Measurements from ENCODE around the gene E2F7.

Gene E2F7

DNA sequence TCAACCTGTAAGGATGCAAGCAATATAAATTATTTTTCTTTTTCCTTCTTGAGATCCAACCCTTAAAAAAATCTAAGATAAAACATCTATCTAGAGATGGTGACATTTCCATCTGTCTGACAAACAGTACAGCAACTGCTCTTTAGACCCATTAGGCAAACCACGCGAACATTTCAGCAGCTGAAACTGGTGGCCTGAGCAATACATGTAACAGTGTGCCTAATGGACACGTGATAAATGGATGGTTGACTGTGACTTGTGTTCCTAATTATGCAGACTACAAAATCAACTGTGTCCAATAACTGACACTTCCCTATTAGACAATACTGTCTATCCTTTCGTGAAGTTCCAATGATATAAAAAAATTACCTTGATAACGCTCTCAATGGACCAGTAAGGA lies 18.9 kb downstream of the E2F7 start:
- H2BK120ac ChIP-seq (ENCODE audit: low read depth, low read length): no peak overlapping the region
- no peak overlapping the region for H4K91ac ChIP-seq (ENCODE audit: low read depth, low read length, poor library complexity)
- H3K23ac ChIP-seq (ENCODE audit: low read depth, low read length, poor library complexity): no peak overlapping the region
- no peak overlapping the region for H2BK5ac ChIP-seq (ENCODE audit: low read length)
- H4K8ac ChIP-seq (ENCODE audit: low read depth, low read length): no peak overlapping the region
- no CpG with 5 or more reads among the region's 5 CpGs for WGBS, 2 donors (ENCODE audit: extremely low coverage in 2 of 2, insufficient read length in 2 of 2, insufficient replicate concordance in 1 of 2)
- no peak for DNase-seq (ENCODE audit: low spot score)
- H2AK5ac ChIP-seq (ENCODE audit: low read depth, low read length): no peak overlapping the region
- no peak overlapping the region for H2BK12ac ChIP-seq (ENCODE audit: low read length)
- no peaks in the 10 kb centered on the region for H3K9me3 ChIP-seq (replicated peaks in 1 of 2; ENCODE audit: control insufficient read depth in 2 of 2, insufficient read depth in 1 of 2, low read depth in 1 of 2, low read length in 2 of 2)
- H3K79me1 ChIP-seq (ENCODE audit: low read depth, low read length): no peaks in the 10 kb centered on the region
- H3K14ac ChIP-seq (ENCODE audit: low read length): no peak overlapping the region
- H2BK15ac ChIP-seq (ENCODE audit: low read length): no peak overlapping the region
- no peak overlapping the region for H3K27ac ChIP-seq (replicated peaks; ENCODE audit: low read length)
- no peak overlapping the region for H3K9ac ChIP-seq (ENCODE audit: low read depth, low read length, poor library complexity)
- H2AFZ ChIP-seq (ENCODE audit: low read length): no peak overlapping the region
- H3K27me3 ChIP-seq (ENCODE audit: control insufficient read depth in 3 of 3, insufficient read depth in 3 of 3, low read depth in 1 of 3, low read length in 3 of 3): no peaks in the 10 kb centered on the region
- no peaks in the 10 kb centered on the region for H3K4me1 ChIP-seq (ENCODE audit: control insufficient read depth in 2 of 2, insufficient read depth in 1 of 2, low read depth in 1 of 2, low read length in 2 of 2)
- H3K4me3 ChIP-seq (ENCODE audit: low read length in 2 of 2): no peak overlapping the region
- no peak overlapping the region for H3K18ac ChIP-seq (ENCODE audit: low read length)
- no peak overlapping the region for H3K4me2 ChIP-seq (ENCODE audit: insufficient read depth, low read length, poor library complexity, severe bottlenecking)
- H3K36me3 ChIP-seq (replicated peaks in 1 of 2; ENCODE audit: control insufficient read depth in 2 of 2, insufficient read depth in 2 of 2, low read length in 2 of 2): peaks cover 54 to 98% of the 10 kb centered on the region in 2 donors
- no peak overlapping the region for H3K4ac ChIP-seq (ENCODE audit: low read length)

DNA sequence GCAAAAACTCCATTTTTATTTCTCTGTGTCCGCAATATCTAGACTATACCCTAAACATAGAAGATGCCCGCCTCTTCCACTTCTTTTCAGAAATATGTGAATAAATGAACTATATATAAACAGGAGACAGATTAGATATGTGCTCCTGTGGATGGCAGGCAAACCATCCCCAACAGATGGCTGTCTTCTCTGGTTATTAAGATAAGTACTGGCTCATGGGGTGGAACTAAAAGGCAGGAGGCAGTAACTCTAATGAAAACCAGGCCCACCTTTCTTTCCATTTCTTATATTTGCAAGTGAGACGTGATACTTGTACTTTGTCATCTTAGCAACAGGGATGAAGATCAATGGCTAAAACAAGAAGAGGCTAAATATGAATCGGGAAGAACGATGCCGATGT lies 20.2 kb downstream of the E2F7 start:
- no peak overlapping the region for H2BK120ac ChIP-seq (ENCODE audit: low read depth, low read length)
- no peak overlapping the region for H3K4me2 ChIP-seq (ENCODE audit: insufficient read depth, low read length, poor library complexity, severe bottlenecking)
- no peaks in the 10 kb centered on the region for H3K27me3 ChIP-seq (ENCODE audit: control insufficient read depth in 3 of 3, insufficient read depth in 3 of 3, low read depth in 1 of 3, low read length in 3 of 3)
- no peak overlapping the region for H3K4ac ChIP-seq (ENCODE audit: low read length)
- no peak overlapping the region for H2BK15ac ChIP-seq (ENCODE audit: low read length)
- no peak overlapping the region for H3K4me3 ChIP-seq (ENCODE audit: low read length in 2 of 2)
- DNase-seq (ENCODE audit: low spot score): no peak
- H3K9ac ChIP-seq (ENCODE audit: low read depth, low read length, poor library complexity): no peak overlapping the region
- no peaks in the 10 kb centered on the region for H3K4me1 ChIP-seq (ENCODE audit: control insufficient read depth in 2 of 2, insufficient read depth in 1 of 2, low read depth in 1 of 2, low read length in 2 of 2)
- no peak overlapping the region for H3K27ac ChIP-seq (replicated peaks; ENCODE audit: low read length)
- H3K79me1 ChIP-seq (ENCODE audit: low read depth, low read length): no peaks in the 10 kb centered on the region
- H3K18ac ChIP-seq (ENCODE audit: low read length): no peak overlapping the region
- no CpG with 5 or more reads among the region's 6 CpGs for WGBS, 2 donors (ENCODE audit: extremely low coverage in 2 of 2, insufficient read length in 2 of 2, insufficient replicate concordance in 1 of 2)
- H3K23ac ChIP-seq (ENCODE audit: low read depth, low read length, poor library complexity): no peak overlapping the region
- H2BK5ac ChIP-seq (ENCODE audit: low read length): no peak overlapping the region
- H3K14ac ChIP-seq (ENCODE audit: low read length): no peak overlapping the region
- no peak overlapping the region for H2AK5ac ChIP-seq (ENCODE audit: low read depth, low read length)
- H3K9me3 ChIP-seq (replicated peaks in 1 of 2; ENCODE audit: control insufficient read depth in 2 of 2, insufficient read depth in 1 of 2, low read depth in 1 of 2, low read length in 2 of 2): peaks cover 0 to 4% of the 10 kb centered on the region in 2 donors
- no peak overlapping the region for H4K8ac ChIP-seq (ENCODE audit: low read depth, low read length)
- no peak overlapping the region for H4K91ac ChIP-seq (ENCODE audit: low read depth, low read length, poor library complexity)
- no peak overlapping the region for H2AFZ ChIP-seq (ENCODE audit: low read length)
- H2BK12ac ChIP-seq (ENCODE audit: low read length): no peak overlapping the region
- H3K36me3 ChIP-seq (replicated peaks in 1 of 2; ENCODE audit: control insufficient read depth in 2 of 2, insufficient read depth in 2 of 2, low read length in 2 of 2): peaks cover 52 to 99% of the 10 kb centered on the region in 2 donors

DNA sequence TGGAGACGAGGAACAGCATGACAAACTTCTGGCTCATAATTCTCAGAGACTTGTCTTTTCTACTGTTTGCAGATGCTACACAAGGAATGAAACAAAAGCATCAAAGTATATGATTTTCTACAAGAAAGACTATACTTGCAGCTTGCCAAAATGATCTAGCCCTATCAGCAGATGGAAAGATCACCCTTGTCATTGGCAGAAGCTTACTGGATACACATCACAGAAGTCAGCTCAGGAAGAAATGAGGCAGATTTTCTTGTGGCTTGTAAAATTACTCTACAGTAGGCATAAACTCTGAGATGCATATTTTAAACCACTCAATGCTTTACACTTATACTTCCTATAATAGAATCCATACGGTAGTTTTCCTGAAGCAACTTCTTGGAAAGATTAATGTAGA lies 20.6 kb downstream of the E2F7 start:
- H3K4me2 ChIP-seq (ENCODE audit: insufficient read depth, low read length, poor library complexity, severe bottlenecking): no peak overlapping the region
- H3K27ac ChIP-seq (replicated peaks; ENCODE audit: low read length): no peak overlapping the region
- H3K18ac ChIP-seq (ENCODE audit: low read length): no peak overlapping the region
- no peak overlapping the region for H2AK5ac ChIP-seq (ENCODE audit: low read depth, low read length)
- no peak overlapping the region for H2BK120ac ChIP-seq (ENCODE audit: low read depth, low read length)
- H4K8ac ChIP-seq (ENCODE audit: low read depth, low read length): no peak overlapping the region
- no peak overlapping the region for H2BK12ac ChIP-seq (ENCODE audit: low read length)
- H3K9ac ChIP-seq (ENCODE audit: low read depth, low read length, poor library complexity): no peak overlapping the region
- DNase-seq (ENCODE audit: low spot score): no peak
- no peak overlapping the region for H3K23ac ChIP-seq (ENCODE audit: low read depth, low read length, poor library complexity)
- no peak overlapping the region for H3K4me3 ChIP-seq (ENCODE audit: low read length in 2 of 2)
- H3K79me1 ChIP-seq (ENCODE audit: low read depth, low read length): no peaks in the 10 kb centered on the region
- no peak overlapping the region for H3K4ac ChIP-seq (ENCODE audit: low read length)
- H3K36me3 ChIP-seq (replicated peaks in 1 of 2; ENCODE audit: control insufficient read depth in 2 of 2, insufficient read depth in 2 of 2, low read length in 2 of 2): peaks cover 52 to 99% of the 10 kb centered on the region in 2 donors
- H2AFZ ChIP-seq (ENCODE audit: low read length): no peak overlapping the region
- no peak overlapping the region for H4K91ac ChIP-seq (ENCODE audit: low read depth, low read length, poor library complexity)
- no peak overlapping the region for H2BK5ac ChIP-seq (ENCODE audit: low read length)
- no CpG with 5 or more reads among the region's 2 CpGs for WGBS, 2 donors (ENCODE audit: extremely low coverage in 2 of 2, insufficient read length in 2 of 2, insufficient replicate concordance in 1 of 2)
- H2BK15ac ChIP-seq (ENCODE audit: low read length): no peak overlapping the region
- no peaks in the 10 kb centered on the region for H3K27me3 ChIP-seq (ENCODE audit: control insufficient read depth in 3 of 3, insufficient read depth in 3 of 3, low read depth in 1 of 3, low read length in 3 of 3)
- H3K9me3 ChIP-seq (replicated peaks in 1 of 2; ENCODE audit: control insufficient read depth in 2 of 2, insufficient read depth in 1 of 2, low read depth in 1 of 2, low read length in 2 of 2): peaks cover 0 to 7% of the 10 kb centered on the region in 2 donors
- no peaks in the 10 kb centered on the region for H3K4me1 ChIP-seq (ENCODE audit: control insufficient read depth in 2 of 2, insufficient read depth in 1 of 2, low read depth in 1 of 2, low read length in 2 of 2)
- H3K14ac ChIP-seq (ENCODE audit: low read length): no peak overlapping the region

DNA sequence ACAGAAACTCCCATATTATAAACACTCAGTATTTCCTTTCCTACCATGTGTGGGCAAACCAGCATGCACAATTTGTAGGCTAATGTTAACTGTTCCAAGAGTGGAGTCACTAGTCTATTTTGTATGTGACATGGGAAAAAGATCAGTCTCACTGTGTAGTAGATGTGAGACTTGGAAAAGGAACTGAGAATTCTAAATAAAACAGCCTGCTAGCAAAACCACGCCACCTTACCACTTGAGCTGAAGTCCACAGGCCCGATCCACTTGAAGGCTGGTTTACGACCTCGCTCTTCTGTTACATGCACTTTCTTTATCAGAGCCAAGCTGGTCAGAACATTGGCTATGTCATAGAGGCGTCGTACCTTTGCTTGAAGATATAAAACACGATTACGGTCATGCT lies 22.5 kb downstream of the E2F7 start:
- no peak overlapping the region for H3K9ac ChIP-seq (ENCODE audit: low read depth, low read length, poor library complexity)
- H2AK5ac ChIP-seq (ENCODE audit: low read depth, low read length): no peak overlapping the region
- no peak overlapping the region for H4K8ac ChIP-seq (ENCODE audit: low read depth, low read length)
- no peak overlapping the region for H3K18ac ChIP-seq (ENCODE audit: low read length)
- no peak overlapping the region for H2BK120ac ChIP-seq (ENCODE audit: low read depth, low read length)
- H3K27me3 ChIP-seq (ENCODE audit: control insufficient read depth in 3 of 3, insufficient read depth in 3 of 3, low read depth in 1 of 3, low read length in 3 of 3): no peaks in the 10 kb centered on the region
- H3K14ac ChIP-seq (ENCODE audit: low read length): no peak overlapping the region
- no peak overlapping the region for H4K91ac ChIP-seq (ENCODE audit: low read depth, low read length, poor library complexity)
- H2AFZ ChIP-seq (ENCODE audit: low read length): no peak overlapping the region
- no CpG with 5 or more reads among the region's 8 CpGs for WGBS, 2 donors (ENCODE audit: extremely low coverage in 2 of 2, insufficient read length in 2 of 2, insufficient replicate concordance in 1 of 2)
- no peak overlapping the region for H3K4ac ChIP-seq (ENCODE audit: low read length)
- peaks cover 0 to 26% of the 10 kb centered on the region in 2 donors for H3K9me3 ChIP-seq (replicated peaks in 1 of 2; ENCODE audit: control insufficient read depth in 2 of 2, insufficient read depth in 1 of 2, low read depth in 1 of 2, low read length in 2 of 2)
- no peak overlapping the region for H2BK12ac ChIP-seq (ENCODE audit: low read length)
- no peak overlapping the region for H3K4me3 ChIP-seq (ENCODE audit: low read length in 2 of 2)
- DNase-seq (ENCODE audit: low spot score): no peak
- no peak overlapping the region for H3K23ac ChIP-seq (ENCODE audit: low read depth, low read length, poor library complexity)
- no peak overlapping the region for H3K27ac ChIP-seq (replicated peaks; ENCODE audit: low read length)
- H2BK5ac ChIP-seq (ENCODE audit: low read length): no peak overlapping the region
- no peaks in the 10 kb centered on the region for H3K79me1 ChIP-seq (ENCODE audit: low read depth, low read length)
- no peak overlapping the region for H2BK15ac ChIP-seq (ENCODE audit: low read length)
- H3K4me2 ChIP-seq (ENCODE audit: insufficient read depth, low read length, poor library complexity, severe bottlenecking): no peak overlapping the region
- peaks cover 39 to 99% of the 10 kb centered on the region in 2 donors for H3K36me3 ChIP-seq (replicated peaks in 1 of 2; ENCODE audit: control insufficient read depth in 2 of 2, insufficient read depth in 2 of 2, low read length in 2 of 2)
- H3K4me1 ChIP-seq (ENCODE audit: control insufficient read depth in 2 of 2, insufficient read depth in 1 of 2, low read depth in 1 of 2, low read length in 2 of 2): no peaks in the 10 kb centered on the region
